Activated B cell treated with CpG ODN at 0.5 μM for 24 hours (primary cell): ENCODE measurements around the gene GPR55. TPM values are rescaled to one million over a fixed set of nuclear protein-coding genes. Genes with fewer than 3 reads are reported as not detected.
A peak's percentile ranks its signal among the peaks of the same experiment; 100 is the strongest.

Experiments
- ATAC-seq: fragments of 200-7000 bp; cut with Tn5 transposase; one replicate; pipeline ENCODE4 v1.10.0; 2021; ENCODE audit warnings: low read depth, mild to moderate bottlenecking, moderate library complexity
- CTCF ChIA-PET: fragments of 350-600 bp; sonication (Branson Sonifier 250); formaldehyde crosslinking; loops from one replicate; lab custom pipeline; 2021; ENCODE audit warnings: antibody characterized with exemption; lab: Charles Lee
- POLR2A ChIA-PET: fragments of 350-600 bp; sonication (Branson Sonifier 250); formaldehyde crosslinking; loops from one replicate; lab custom pipeline; 2021; ENCODE audit warnings: antibody characterized with exemption; lab: Charles Lee
- DNase-seq: peaks from one replicate; pipeline ENCODE4 v3.0.0; 2022
- H3K27ac Mint-ChIP-seq: one replicate; pipeline ENCODE4 v1.8.0; 2020; ENCODE audit warnings: mixed read lengths
- H3K27me3 Mint-ChIP-seq: one replicate; pipeline ENCODE4 v1.8.0; 2021; ENCODE audit warnings: mixed read lengths
- H3K36me3 Mint-ChIP-seq: one replicate; pipeline ENCODE4 v1.8.0; 2021; ENCODE audit warnings: low read depth, mixed read lengths
- H3K4me1 Mint-ChIP-seq: one replicate; pipeline ENCODE4 v1.8.0; 2021; ENCODE audit warnings: mixed read lengths
- H3K4me3 Mint-ChIP-seq: one replicate; pipeline ENCODE4 v1.8.0; 2020; ENCODE audit warnings: mild to moderate bottlenecking, mixed read lengths
- H3K9me3 Mint-ChIP-seq: one replicate; pipeline ENCODE4 v1.8.0; 2020; ENCODE audit warnings: mixed read lengths
- CTCF ChIP-seq: fragments of 200-600 bp; IDR thresholded peaks from one replicate; pipeline ENCODE4 v1.8.0; 2022; ENCODE audit warnings: antibody characterized with exemption, mild to moderate bottlenecking
- intact Hi-C: fragments of 100-400 bp; cut with micrococcal nuclease; formaldehyde crosslinking; loops from one replicate; pipeline ENCODE4 v1.15.1; 2024
- total RNA-seq: library from RNA; stranded (reverse); gene quantifications from 2 replicates; pipeline ENCODE4 v1.2.3, GENCODE V29; 2022

The GPR55 gene
- total RNA-seq, 1 donor from 2014 or later: 6.3 TPM

GRCh38 chr2:230903231-230904150 lies 21.6 kb downstream of the GPR55 start:
- DNase-seq: peak; percentile 4
- ChIA-PET POLR2A (no interaction called here), CTCF (interaction anchor here (1.1 to 9.8 kb wide), 5 partner anchors 20 to 82 kb away, joined by 3 to 97 read pairs (median 3); no protein-coding TSS in a partner anchor)
- no peak for ATAC-seq
- Mint-ChIP-seq H3K27me3 (no peaks in the 10 kb centered on the region), H3K36me3 (peaks cover 2% of the 10 kb centered on the region), H3K9me3 (no peaks in the 10 kb centered on the region), H3K4me3 (no peak overlapping the region), H3K27ac (no peak overlapping the region), H3K4me1 (peaks cover 20% of the 10 kb centered on the region)
- TF ChIP-seq CTCF: no peak
- intact Hi-C loops: loop anchor here (2.0 to 5.0 kb wide), 3 partner anchors 21 to 153 kb away; partner anchors contain the start of genes GPR55 and PSMD1

DNA sequence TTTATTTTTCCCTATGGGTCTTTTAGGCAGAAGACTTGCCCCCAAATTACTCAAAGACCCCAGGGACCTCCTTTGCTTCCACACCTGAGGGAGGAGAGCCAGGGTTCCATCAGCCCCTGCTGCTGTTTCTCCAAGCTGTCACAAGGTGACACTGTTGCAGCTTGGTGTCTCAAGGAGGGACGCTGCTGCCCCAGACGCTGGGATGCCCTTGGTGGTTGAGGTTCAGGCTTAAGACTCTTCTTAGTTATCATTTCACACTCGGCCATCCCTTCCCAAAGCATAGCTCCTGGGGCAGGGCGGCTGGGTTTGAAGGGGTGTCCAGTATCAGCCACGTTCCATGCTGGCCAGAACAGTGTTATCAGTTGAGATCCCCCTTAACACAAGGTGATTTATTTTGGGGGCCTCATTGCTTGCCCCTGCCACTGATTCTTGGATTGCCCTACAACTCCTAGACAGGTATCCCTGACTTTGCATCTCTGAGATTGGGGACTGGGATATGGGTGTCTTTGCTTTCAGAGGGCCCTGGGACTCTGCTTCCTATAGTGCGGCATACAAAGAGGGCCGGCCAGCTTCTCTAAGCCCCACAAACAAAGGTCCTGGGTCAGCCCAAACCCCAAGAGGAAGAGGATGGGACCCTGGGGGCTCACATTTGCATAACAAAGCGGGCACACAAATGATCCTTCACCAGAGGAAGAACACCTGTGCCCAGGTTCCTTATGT lies 22.7 kb downstream of the GPR55 start:
- DNase-seq (peak; percentile 19), ATAC-seq (peak; percentile 90)
- ChIA-PET POLR2A (interaction anchor here (0.7 to 1.9 kb wide), 3 partner anchors 29 to 85 kb away, joined by 3 to 6 read pairs (median 3); no protein-coding TSS in a partner anchor), CTCF (interaction anchor here (0.9 to 9.8 kb wide), 8 partner anchors 11 to 90 kb away, joined by 3 to 97 read pairs (median 4); partner anchors contain the start of gene GPR55)
- intact Hi-C loops: loop anchor here (1.0 to 5.0 kb wide), 4 partner anchors 22 to 154 kb away; partner anchors contain the start of genes GPR55 and PSMD1
- H3K36me3 Mint-ChIP-seq: no peaks in the 10 kb centered on the region
- H3K27ac Mint-ChIP-seq: no peak overlapping the region
- no peaks in the 10 kb centered on the region for H3K27me3 Mint-ChIP-seq
- no peak overlapping the region for H3K4me3 Mint-ChIP-seq
- no peaks in the 10 kb centered on the region for H3K9me3 Mint-ChIP-seq
- no peak for TF ChIP-seq CTCF
- peaks cover 18% of the 10 kb centered on the region for H3K4me1 Mint-ChIP-seq

DNA sequence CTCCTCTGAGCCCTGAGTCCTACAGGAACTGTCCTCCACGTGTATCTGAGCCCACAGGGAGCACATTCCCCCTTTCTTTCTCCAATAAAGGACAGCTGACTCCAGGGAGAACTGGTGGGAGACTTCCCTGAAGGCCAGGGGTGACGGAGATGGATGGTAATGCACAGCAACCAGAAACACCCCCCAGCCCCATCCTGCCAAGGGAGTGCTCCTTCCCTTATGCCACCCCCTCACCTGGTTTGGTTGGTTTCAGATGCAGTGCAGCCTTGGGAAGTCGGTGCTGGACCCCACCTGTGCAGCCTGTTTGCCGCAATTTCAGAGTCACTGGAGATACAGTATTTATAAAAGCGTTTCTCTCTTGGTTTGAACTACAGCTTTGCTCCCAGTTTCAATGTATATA lies 24.0 kb downstream of the GPR55 start:
- Mint-ChIP-seq H3K27me3 (no peaks in the 10 kb centered on the region), H3K27ac (no peak overlapping the region), H3K4me1 (peaks cover 19% of the 10 kb centered on the region), H3K9me3 (no peaks in the 10 kb centered on the region), H3K4me3 (no peak overlapping the region), H3K36me3 (no peaks in the 10 kb centered on the region)
- ATAC-seq (no peak), DNase-seq (no peak)
- ChIA-PET POLR2A (interaction anchor here (1.9 kb wide), 1 partner anchor 86 kb away, joined by 6 read pairs; no protein-coding TSS in a partner anchor), CTCF (interaction anchor here (1.0 to 9.8 kb wide), 3 partner anchors 84 to 94 kb away, joined by 3 to 97 read pairs (median 3); no protein-coding TSS in a partner anchor)
- intact Hi-C loops: loop anchor here (5.0 kb wide), 1 partner anchor 41 kb away; no protein-coding TSS in a partner anchor
- no peak for TF ChIP-seq CTCF

DNA sequence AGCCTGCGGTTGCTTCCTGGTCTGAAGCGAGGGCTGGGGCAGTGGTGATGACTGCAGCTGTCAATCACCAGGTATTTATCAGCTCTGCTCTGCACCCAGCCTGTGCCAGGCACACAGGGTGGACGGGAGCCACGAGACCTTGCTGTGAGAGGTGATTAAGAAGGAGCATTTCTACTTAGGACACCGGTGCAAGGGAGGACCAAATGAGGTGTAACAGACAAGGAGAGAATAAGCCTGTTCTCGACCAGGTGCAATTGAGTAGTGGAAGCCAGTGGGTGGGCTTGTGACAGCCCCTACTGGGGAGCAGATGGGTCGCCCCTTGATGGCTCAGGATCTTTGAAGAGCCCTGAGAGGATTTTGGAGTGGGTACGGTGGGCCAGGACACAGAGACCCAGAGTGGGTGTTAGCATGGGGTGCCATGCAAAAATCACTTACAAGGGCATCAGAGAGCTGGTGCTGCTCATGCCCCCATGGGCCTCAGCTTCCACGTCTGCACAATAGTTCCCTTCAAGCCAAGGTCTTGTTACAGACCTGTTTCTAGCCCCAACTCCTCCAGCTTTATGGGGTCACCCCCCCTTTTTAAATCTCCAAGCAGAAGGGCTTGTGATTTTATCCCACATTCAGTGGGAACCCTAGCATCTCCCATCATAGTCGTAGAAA lies 24.6 kb downstream of the GPR55 start:
- peaks cover 24% of the 10 kb centered on the region for H3K4me1 Mint-ChIP-seq
- ChIA-PET POLR2A (interaction anchor here (0.6 to 1.9 kb wide), 2 partner anchors 27 to 87 kb away, joined by 4 to 6 read pairs; no protein-coding TSS in a partner anchor), CTCF (interaction anchor here (1.0 to 9.8 kb wide), 3 partner anchors 85 to 95 kb away, joined by 3 to 97 read pairs (median 3); no protein-coding TSS in a partner anchor)
- no peaks in the 10 kb centered on the region for H3K36me3 Mint-ChIP-seq
- H3K9me3 Mint-ChIP-seq: no peaks in the 10 kb centered on the region
- DNase-seq (no peak), ATAC-seq (no peak)
- H3K4me3 Mint-ChIP-seq: no peak overlapping the region
- no peak for TF ChIP-seq CTCF
- no peak overlapping the region for H3K27ac Mint-ChIP-seq
- intact Hi-C loops: loop anchor here (5.0 kb wide), 1 partner anchor 42 kb away; no protein-coding TSS in a partner anchor
- H3K27me3 Mint-ChIP-seq: no peaks in the 10 kb centered on the region
